NOMO-1 treated with dmso at 0.1 percent for 144 hours (cell line): Measurements from ENCODE around the gene ZNF117.
"Not testable (repeated sequence)": the region's sequence is repeated elsewhere in the genome, so short reads cannot be mapped to it uniquely, and the experiment has no call there.

Experiments used
- DNase-seq: peaks from one replicate; lab custom pipeline; 2025; ENCODE audit not compliant: unreplicated experiment; lab: John Stamatoyannopoulos, UW

Gene ZNF117

GRCh38 chr7:64997164-64997908, 6.5 kb upstream of the ZNF117 start:
- DNase-seq, result no peak

DNA sequence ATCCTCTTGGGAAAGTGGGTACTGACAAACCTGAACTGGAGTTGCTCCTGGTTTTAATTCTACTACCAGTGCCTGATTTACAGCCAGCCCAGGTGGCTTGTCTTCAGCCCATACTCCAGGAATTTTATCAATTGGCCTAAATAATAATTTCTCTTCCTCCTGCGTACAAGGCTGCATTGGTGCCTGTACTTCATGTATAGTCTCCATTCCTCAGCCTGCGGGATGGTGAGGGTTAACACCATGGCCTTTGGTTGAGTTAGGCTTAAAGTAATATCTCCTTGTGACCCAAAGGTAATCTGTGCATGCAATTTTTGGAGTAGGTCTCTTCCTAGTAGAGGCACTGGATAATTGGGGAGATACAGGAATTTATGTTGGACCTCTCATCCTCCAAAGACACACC, 5.5 kb upstream of the ZNF117 start:
- DNase-seq, result no peak

- no peak for DNase-seq
These were observed 3.1 kb upstream of the ZNF117 start for GRCh38 chr7:64993901-64994300.

- DNase-seq, result no peak
These were observed 2.1 kb upstream of the ZNF117 start for GRCh38 chr7:64992971-64993370.

- DNase-seq, result no peak
These were observed 620 bp downstream of the ZNF117 start for GRCh38 chr7:64990216-64990615.

GRCh38 chr7:64978497-64979203, 12.2 kb downstream of the ZNF117 start:
- no peak for DNase-seq

DNA sequence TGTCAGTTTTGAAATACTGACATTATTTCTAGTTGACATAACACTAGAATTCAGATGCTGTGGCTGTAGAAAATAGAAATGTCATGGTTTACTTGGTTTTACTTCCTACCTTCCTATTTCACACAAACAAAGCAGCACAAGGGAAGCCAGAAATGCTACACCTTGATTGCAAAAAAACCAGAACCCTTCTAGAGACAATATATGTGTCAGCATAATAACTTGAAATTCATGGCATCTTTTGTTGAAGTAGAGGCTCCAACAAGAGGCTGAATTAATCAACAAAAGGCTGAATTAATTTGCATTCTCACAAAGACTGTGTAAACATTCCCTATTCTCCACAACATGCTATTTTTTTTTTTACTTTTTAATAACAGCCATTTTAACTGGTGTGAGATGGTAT, 25.2 kb downstream of the ZNF117 start:
- no peak for DNase-seq

DNA sequence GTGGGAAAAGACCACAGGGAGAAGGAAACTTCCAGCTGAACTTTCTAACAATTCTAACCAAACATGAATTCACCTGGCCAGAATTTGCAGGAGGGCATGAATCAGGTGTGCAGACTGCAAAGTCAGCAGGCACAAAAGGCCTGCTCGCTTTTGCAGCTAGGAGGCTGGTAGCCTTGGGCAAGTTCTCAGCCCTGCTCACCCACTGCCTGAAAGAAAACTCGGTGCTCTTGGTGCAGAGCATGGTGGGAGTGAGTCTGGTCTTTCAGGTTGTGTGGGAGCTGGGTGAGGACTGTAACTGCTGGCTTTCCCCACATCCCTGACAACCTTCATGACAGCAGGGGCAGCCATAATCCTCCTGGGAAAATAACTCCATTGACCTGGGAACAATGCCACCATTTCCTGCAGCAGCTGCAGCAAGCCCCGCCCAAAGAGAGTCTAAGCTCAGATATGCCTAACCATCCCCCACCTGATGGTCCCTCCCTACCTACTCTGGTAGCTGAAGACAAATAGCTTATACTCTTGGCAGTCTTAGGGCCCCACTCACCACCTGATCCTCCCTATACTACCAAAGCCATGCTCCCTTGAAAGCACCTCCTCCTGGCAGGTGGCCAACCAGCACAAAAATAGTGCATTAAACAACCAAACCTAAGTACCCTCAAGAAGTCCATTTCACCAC, 31.6 kb downstream of the ZNF117 start:
- DNase-seq, result no peak

GRCh38 chr7:64951250-64951848, 39.5 kb downstream of the ZNF117 start:
- DNase-seq, result no peak

DNA sequence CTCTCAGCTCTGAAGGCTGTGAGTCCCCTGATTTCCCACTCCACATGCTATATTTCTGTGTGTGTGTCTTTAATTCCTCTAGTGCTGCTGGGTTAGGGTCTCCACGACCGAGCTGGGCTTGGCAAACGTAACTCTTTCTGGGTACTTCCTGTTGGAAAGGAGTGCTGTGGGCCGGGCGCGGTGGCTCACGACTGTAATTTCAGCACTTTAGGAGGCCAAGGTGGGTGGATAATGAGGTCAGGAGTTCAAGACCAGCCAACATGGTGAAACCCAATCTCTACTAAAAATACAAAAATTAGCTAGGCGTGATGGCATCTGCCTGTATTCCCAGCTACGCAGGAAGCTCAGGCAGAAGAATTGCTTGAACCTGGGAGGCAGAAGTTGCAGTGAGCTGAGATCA, 40.2 kb downstream of the ZNF117 start:
- not testable (repeated sequence) for DNase-seq

DNA sequence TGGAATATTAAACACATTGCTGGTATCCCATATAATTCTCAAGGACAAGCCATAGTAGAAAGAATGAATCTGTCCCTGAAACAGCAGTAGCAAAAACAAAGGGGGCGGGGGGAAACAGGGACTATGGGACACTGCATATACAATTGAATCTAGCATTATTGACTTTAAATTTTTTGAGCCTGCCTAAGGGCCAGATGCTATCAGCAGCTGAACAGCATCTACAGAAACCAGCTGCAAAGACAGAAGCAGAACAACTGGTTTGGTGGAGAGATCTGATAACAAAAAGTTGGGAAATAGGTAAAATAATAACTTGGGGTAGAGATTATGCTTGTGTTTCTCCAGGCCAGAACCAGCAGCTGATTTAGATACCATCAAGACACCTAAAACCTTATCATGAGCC, 42.1 kb downstream of the ZNF117 start:
- DNase-seq, result not testable (repeated sequence)

- no peak for DNase-seq
These were observed 43.4 kb downstream of the ZNF117 start for GRCh38 chr7:64947252-64948000.

- DNase-seq, result no peak
These were observed 44.1 kb downstream of the ZNF117 start for GRCh38 chr7:64946772-64947171.

DNA sequence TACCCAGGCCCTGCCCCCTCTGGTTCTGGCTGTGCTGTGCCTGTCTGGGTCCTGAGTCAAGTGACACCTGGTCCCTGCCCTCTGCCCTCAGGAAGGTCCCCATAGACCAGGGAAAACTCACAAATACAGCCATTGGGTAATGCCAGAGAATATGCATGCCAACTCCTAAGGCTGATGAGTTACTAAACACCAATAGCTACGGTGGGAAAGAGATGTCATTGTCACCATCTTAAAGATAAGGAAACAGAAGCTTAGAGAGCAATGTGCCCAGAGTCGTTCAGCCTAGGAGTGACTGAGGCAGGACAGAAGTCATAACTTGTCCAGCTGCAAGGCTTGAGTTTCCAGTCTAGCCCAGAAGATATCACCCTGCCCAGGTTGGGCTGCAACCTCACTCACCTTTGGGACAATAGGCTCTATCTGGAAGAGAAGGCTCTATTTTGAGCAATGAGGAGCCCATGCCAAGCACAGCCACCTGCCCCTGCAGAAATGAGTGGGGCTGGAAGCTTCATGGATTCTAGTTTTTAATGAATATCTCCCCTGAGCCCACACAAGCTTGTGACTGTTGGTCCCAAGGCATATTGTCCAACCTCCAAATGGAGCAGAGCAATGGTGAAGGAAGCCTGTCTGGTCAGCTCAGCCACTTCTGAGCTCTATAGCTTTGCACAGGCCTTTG, 45.2 kb downstream of the ZNF117 start:
- DNase-seq, result no peak

DNA sequence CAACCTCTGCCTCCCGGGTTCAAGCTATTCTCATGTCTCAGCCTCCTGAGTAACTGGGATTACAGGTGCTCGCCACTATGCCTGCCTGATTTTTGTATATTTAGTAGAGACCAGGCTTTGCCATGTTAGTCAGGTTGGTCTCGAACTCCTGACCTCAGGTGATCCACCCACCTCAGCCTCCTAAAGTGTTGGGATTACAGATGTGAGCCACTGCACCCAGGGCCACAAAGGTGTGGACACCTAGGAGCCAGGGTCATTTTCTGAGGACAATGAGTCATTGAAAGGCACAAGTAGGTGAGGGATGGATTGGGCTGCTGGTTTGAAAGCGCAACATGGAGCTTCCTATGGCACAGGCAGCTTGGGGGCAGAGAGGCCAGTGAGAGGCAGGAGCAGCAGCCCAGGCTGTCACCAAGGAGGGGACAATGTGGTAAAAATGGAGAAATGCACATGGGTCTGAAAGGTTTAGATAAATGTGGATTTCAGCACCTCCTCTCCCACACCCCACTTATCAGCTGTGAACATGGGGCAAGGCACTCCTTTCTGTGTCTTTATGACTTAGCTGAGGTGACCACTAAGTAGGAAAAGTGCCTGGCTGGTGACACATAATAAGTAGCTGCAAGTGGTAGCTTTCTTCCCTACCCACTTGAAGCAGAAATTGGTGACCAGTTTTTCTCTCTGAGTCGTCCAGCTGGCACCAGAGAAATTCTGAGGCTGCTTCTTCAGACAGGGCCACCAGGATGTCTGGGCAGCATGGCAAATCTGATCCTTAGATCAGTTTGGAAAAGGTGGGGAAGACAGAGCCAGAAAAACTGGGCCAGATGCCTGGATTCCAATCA, 46.0 kb downstream of the ZNF117 start:
- not testable (repeated sequence) for DNase-seq

- not testable (repeated sequence) for DNase-seq
These were observed 50.8 kb downstream of the ZNF117 start for GRCh38 chr7:64940021-64940420.

- no peak for DNase-seq
These were observed 52.3 kb downstream of the ZNF117 start for GRCh38 chr7:64938540-64938939.

GRCh38 chr7:64934478-64934877, 56.4 kb downstream of the ZNF117 start:
- DNase-seq, result no peak
